Nephron (organoid): ENCODE results near the gene LYZL4.

Source experiments
- H3K27ac Mint-ChIP-seq, 3 experiments: 2 replicates each; pipeline ENCODE4 v1.8.0; 2020; ENCODE audit warnings: mixed read lengths in 3 of 3, mild to moderate bottlenecking in 2 of 3, moderate library complexity in 1 of 3
- H3K27me3 Mint-ChIP-seq: 2 replicates; pipeline ENCODE4 v1.8.0; 2021; ENCODE audit warnings: low read depth, mild to moderate bottlenecking, moderate library complexity, mixed read lengths
- H3K36me3 Mint-ChIP-seq: 2 replicates; pipeline ENCODE4 v1.8.0; 2020; ENCODE audit warnings: low read depth, mixed read lengths
- H3K4me1 Mint-ChIP-seq: 2 replicates; pipeline ENCODE4 v1.8.0; 2020; ENCODE audit warnings: mixed read lengths
- H3K4me3 Mint-ChIP-seq, 3 experiments: 2 replicates each; pipeline ENCODE4 v1.8.0; 2020; ENCODE audit warnings: mild to moderate bottlenecking in 3 of 3, mixed read lengths in 3 of 3, moderate library complexity in 2 of 3
- H3K9me3 Mint-ChIP-seq: 2 replicates; pipeline ENCODE4 v1.8.0; 2020; ENCODE audit warnings: mixed read lengths
- CTCF ChIP-seq, 3 experiments: fragments of 200-600 bp; sonication (generic); IDR thresholded peaks; one replicate each; pipeline ENCODE4 v1.5.0; 2021; ENCODE audit warnings: antibody characterized with exemption in 3 of 3; ENCODE audit not compliant: unreplicated experiment in 3 of 3

LYZL4 gene

GRCh38 chr3:42424911-42425310, 14.5 kb upstream of the LYZL4 start:
- H3K27me3 Mint-ChIP-seq: peaks cover 11% of the 10 kb centered on the region
- H3K9me3 Mint-ChIP-seq: no peaks in the 10 kb centered on the region
- no peak overlapping the region for H3K27ac Mint-ChIP-seq
- no peaks in the 10 kb centered on the region for H3K36me3 Mint-ChIP-seq
- no peak for TF ChIP-seq CTCF (IDR thresholded peaks at IDR 0.05; ENCODE audit: unreplicated experiment in 3 of 3)
- no peak overlapping the region for H3K4me3 Mint-ChIP-seq
- no peaks in the 10 kb centered on the region for H3K4me1 Mint-ChIP-seq

- no peak for TF ChIP-seq CTCF (IDR thresholded peaks at IDR 0.05; ENCODE audit: unreplicated experiment in 3 of 3)
- Mint-ChIP-seq H3K27ac (no peak overlapping the region), H3K27me3 (peaks cover 9% of the 10 kb centered on the region), H3K4me3 (no peak overlapping the region), H3K9me3 (no peaks in the 10 kb centered on the region), H3K36me3 (no peaks in the 10 kb centered on the region), H3K4me1 (no peaks in the 10 kb centered on the region)
Measured at GRCh38 chr3:42421818-42422796, 11.7 kb upstream of the LYZL4 start.

GRCh38 chr3:42419563-42419962, 9.2 kb upstream of the LYZL4 start:
- Mint-ChIP-seq H3K4me1 (no peaks in the 10 kb centered on the region), H3K27ac (no peak overlapping the region)

GRCh38 chr3:42412526-42413155, 2.2 kb upstream of the LYZL4 start:
- no peaks in the 10 kb centered on the region for H3K36me3 Mint-ChIP-seq
- no peak overlapping the region for H3K4me3 Mint-ChIP-seq

More at GRCh38 chr3:42419563-42419962, 9.2 kb upstream of the LYZL4 start:
- Mint-ChIP-seq H3K36me3 (no peaks in the 10 kb centered on the region), H3K27me3 (peaks cover 9% of the 10 kb centered on the region), H3K9me3 (no peaks in the 10 kb centered on the region), H3K4me3 (no peak overlapping the region)
- no peak for TF ChIP-seq CTCF (IDR thresholded peaks at IDR 0.05; ENCODE audit: unreplicated experiment in 3 of 3)

GRCh38 chr3:42411429-42411828, 1.0 kb upstream of the LYZL4 start:
- no peak overlapping the region for H3K27ac Mint-ChIP-seq

More at GRCh38 chr3:42412526-42413155, 2.2 kb upstream of the LYZL4 start:
- no peak for TF ChIP-seq CTCF (IDR thresholded peaks at IDR 0.05; ENCODE audit: unreplicated experiment in 3 of 3)
- H3K4me1 Mint-ChIP-seq: no peaks in the 10 kb centered on the region
- H3K27ac Mint-ChIP-seq: no peak overlapping the region
- H3K9me3 Mint-ChIP-seq: no peaks in the 10 kb centered on the region
- H3K27me3 Mint-ChIP-seq: peaks cover 4% of the 10 kb centered on the region

More at GRCh38 chr3:42411429-42411828, 1.0 kb upstream of the LYZL4 start:
- H3K36me3 Mint-ChIP-seq: no peaks in the 10 kb centered on the region
- no peaks in the 10 kb centered on the region for H3K4me1 Mint-ChIP-seq
- no peaks in the 10 kb centered on the region for H3K9me3 Mint-ChIP-seq
- no peak overlapping the region for H3K4me3 Mint-ChIP-seq
- no peak for TF ChIP-seq CTCF (IDR thresholded peaks at IDR 0.05; ENCODE audit: unreplicated experiment in 3 of 3)
- peaks cover 4% of the 10 kb centered on the region for H3K27me3 Mint-ChIP-seq
